OCI-LY7 (cell line): ENCODE measurements around the gene EHBP1. TPM values are rescaled to one million over a fixed set of nuclear protein-coding genes. Genes with fewer than 3 reads are reported as not detected.

ENCODE experiments used
- BruUV-seq: library from RNA; stranded (reverse); fragments of 400-500 nt; replicated peaks from 2 replicates; lab custom pipeline; 2021; lab: Mats Ljungman, UMichigan
- CTCF ChIA-PET: fragments of 300-600 bp; sonication (Branson Sonifier 250); formaldehyde crosslinking; loops from one replicate; lab custom pipeline; 2022; ENCODE audit warnings: antibody characterized with exemption; ENCODE audit not compliant: unreplicated experiment; lab: Charles Lee
- POLR2A ChIA-PET: fragments of 300-600 bp; sonication (Branson Sonifier 250); formaldehyde crosslinking; loops from one replicate; lab custom pipeline; 2022; ENCODE audit warnings: antibody characterized with exemption; lab: Charles Lee
- DNase-seq: peaks from one replicate; pipeline ENCODE4 v3.0.0-alpha.2; 2015; ENCODE audit warnings: low spot score
- H2AFZ ChIP-seq: fragments of 200-600 bp; sonication (generic), shearing (Covaris generic); 2 replicates; pipeline ENCODE4 v1.6.1; 2014; ENCODE audit warnings: mild to moderate bottlenecking, antibody characterized with exemption, low read length, moderate library complexity
- H3K27ac ChIP-seq: fragments of 200-600 bp; sonication (generic); 2 replicates; pipeline ENCODE4 v1.5.1; 2014; ENCODE audit warnings: mixed run types, low read depth, mild to moderate bottlenecking, moderate library complexity, low read length, inconsistent platforms; ENCODE audit not compliant: poor library complexity, severe bottlenecking
- H3K36me3 ChIP-seq: fragments of 200-600 bp; sonication (generic); 2 replicates; pipeline ENCODE4 v1.6.1; 2014; ENCODE audit warnings: mild to moderate bottlenecking, antibody characterized with exemption, low read length, moderate library complexity, mixed read lengths; ENCODE audit not compliant: insufficient read depth
- H3K4me1 ChIP-seq: fragments of 200-600 bp; sonication (generic); 2 replicates; pipeline ENCODE4 v1.5.1; 2014; ENCODE audit warnings: mild to moderate bottlenecking, low read length; ENCODE audit not compliant: insufficient read depth, poor library complexity, severe bottlenecking
- H3K4me2 ChIP-seq: fragments of 200-600 bp; sonication (generic); 2 replicates; pipeline ENCODE4 v1.6.1; 2014; ENCODE audit warnings: mild to moderate bottlenecking, low read length
- H3K4me3 ChIP-seq: fragments of 200-600 bp; sonication (generic); 2 replicates; pipeline ENCODE4 v1.5.1; 2014; ENCODE audit warnings: mild to moderate bottlenecking, low read depth, low read length; ENCODE audit not compliant: poor library complexity, severe bottlenecking
- H3K79me2 ChIP-seq: fragments of 200-600 bp; sonication (generic); 2 replicates; pipeline ENCODE4 v1.6.1; 2016; ENCODE audit warnings: low read depth, mild to moderate bottlenecking, low read length, moderate library complexity, mixed read lengths; ENCODE audit not compliant: insufficient read depth
- H3K9me2 ChIP-seq: fragments of 200-600 bp; sonication (generic); 2 replicates; pipeline ENCODE4 v1.6.1; 2016; ENCODE audit warnings: mild to moderate bottlenecking, low read length, mixed read lengths; ENCODE audit not compliant: insufficient read depth
- H3K9me3 ChIP-seq: fragments of 200-600 bp; sonication (generic); 2 replicates; pipeline ENCODE4 v1.6.1; 2014; ENCODE audit warnings: mild to moderate bottlenecking, mixed run types, low read length, mixed read lengths
- H4K20me1 ChIP-seq: fragments of 200-600 bp; sonication (generic); 2 replicates; pipeline ENCODE4 v1.6.1; 2014; ENCODE audit warnings: mild to moderate bottlenecking, antibody characterized with exemption, low read length, moderate library complexity, mixed read lengths; ENCODE audit not compliant: insufficient read depth
- EZH2phosphoT487 ChIP-seq: fragments of 200-600 bp; sonication (generic); IDR thresholded peaks from 2 replicates; pipeline ENCODE4 v1.6.1; 2018; ENCODE audit warnings: low read depth, borderline replicate concordance, mild to moderate bottlenecking, mixed run types, antibody characterized with exemption, low read length, moderate library complexity, mixed read lengths
- intact Hi-C: fragments of 100-400 bp; cut with micrococcal nuclease; formaldehyde crosslinking; loops from one replicate; pipeline ENCODE4 v1.10.0; 2022; ENCODE audit not compliant: unreplicated experiment
- total RNA-seq, 2 experiments: library from RNA; depleted of rRNA in 1 of 2; stranded (reverse); fragments of >200 nt in 1 of 2; shearing (Covaris generic) in 1 of 2; gene quantifications; 2 replicates each; pipeline ENCODE4 v1.2.3, GENCODE V29; 2014 to 2022
- TF ChIP-seq, protein P1 (sequence below): fragments of 200-600 bp; sonication (generic); conservative IDR thresholded peaks from 2 replicates; pipeline ENCODE4 v1.5.1; 2014; ENCODE audit warnings: mild to moderate bottlenecking, antibody characterized with exemption, low read length, moderate library complexity, mixed read lengths

Gene EHBP1
- total RNA-seq, 2 experiments from 2014 or later, result 26.8 to 34.1 TPM

DNA sequence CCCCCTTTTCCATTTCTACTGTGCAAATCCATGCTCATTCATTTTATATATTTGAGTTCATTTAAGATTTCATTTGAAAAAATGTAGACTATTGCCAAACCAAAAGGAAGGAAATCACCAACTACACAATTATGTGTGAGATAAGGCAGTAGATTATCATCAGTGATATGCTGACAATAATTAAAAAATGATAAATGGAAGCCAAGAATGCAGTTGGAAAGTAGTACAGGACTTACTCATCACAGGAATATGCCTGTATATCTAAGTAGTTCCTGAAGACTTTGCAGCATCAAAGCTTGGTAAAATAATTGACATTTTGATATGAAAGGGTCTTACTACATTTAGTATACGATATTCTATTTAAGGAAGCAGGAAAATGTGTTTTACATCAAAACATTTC is 179.0 kb downstream of the EHBP1 start:
- H3K9me2 ChIP-seq, result no peaks in the 10 kb centered on the region
- no peaks in the 10 kb centered on the region for H3K9me3 ChIP-seq
- BruUV-seq, result no TSS peak
- H3K79me2 ChIP-seq, result no peaks in the 10 kb centered on the region
- no peak overlapping the region for H3K4me2 ChIP-seq
- no peaks in the 10 kb centered on the region for H3K36me3 ChIP-seq
- CTCF ChIA-PET, result no interaction called here
- H3K27ac ChIP-seq, result no peak overlapping the region
- H3K4me3 ChIP-seq, result no peak overlapping the region
- intact Hi-C loops, result no loop called here
- POLR2A ChIA-PET, result no interaction called here
- no peaks in the 10 kb centered on the region for H4K20me1 ChIP-seq
- H3K4me1 ChIP-seq, result no peaks in the 10 kb centered on the region
- TF ChIP-seq, protein P1, sequence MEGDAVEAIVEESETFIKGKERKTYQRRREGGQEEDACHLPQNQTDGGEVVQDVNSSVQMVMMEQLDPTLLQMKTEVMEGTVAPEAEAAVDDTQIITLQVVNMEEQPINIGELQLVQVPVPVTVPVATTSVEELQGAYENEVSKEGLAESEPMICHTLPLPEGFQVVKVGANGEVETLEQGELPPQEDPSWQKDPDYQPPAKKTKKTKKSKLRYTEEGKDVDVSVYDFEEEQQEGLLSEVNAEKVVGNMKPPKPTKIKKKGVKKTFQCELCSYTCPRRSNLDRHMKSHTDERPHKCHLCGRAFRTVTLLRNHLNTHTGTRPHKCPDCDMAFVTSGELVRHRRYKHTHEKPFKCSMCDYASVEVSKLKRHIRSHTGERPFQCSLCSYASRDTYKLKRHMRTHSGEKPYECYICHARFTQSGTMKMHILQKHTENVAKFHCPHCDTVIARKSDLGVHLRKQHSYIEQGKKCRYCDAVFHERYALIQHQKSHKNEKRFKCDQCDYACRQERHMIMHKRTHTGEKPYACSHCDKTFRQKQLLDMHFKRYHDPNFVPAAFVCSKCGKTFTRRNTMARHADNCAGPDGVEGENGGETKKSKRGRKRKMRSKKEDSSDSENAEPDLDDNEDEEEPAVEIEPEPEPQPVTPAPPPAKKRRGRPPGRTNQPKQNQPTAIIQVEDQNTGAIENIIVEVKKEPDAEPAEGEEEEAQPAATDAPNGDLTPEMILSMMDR, result no peak
- TF ChIP-seq EZH2phosphoT487, result no peak
- no peak for DNase-seq
- H2AFZ ChIP-seq, result no peak overlapping the region

DNA sequence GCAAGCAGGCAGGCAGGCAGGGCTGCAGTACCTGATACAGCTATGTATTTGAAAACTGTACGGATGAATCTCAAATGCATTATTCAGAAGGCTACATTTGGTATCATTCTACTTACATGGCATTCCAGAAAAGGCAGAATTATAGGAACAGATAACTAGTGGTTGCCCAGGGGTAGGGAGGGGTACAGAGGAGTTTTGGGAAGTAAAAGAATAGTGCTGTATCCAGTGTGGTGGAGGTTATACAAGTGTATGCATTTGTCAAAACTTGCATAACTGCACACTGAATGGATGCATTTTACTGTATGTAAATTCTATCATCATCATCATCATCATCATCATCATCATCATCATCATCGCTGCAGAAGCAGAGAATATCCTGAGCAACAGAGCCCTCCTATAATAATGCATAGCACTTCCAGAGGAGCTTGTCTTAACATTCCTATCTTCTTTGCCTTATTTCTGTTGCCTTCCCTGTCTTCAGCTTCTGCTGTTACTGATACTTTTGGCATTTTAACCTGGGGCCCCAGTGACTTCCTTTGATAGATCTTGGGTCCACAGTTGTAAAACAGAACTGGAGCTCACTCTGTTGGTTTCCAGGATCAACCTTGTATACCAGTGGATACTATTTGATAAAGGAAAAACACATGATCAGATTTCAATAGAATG is 189.6 kb downstream of the EHBP1 start:
- H3K27ac ChIP-seq, result no peak overlapping the region
- intact Hi-C loops, result no loop called here
- H3K4me1 ChIP-seq, result no peaks in the 10 kb centered on the region
- ChIA-PET POLR2A (no interaction called here), CTCF (no interaction called here)
- no peak for DNase-seq
- H4K20me1 ChIP-seq, result no peaks in the 10 kb centered on the region
- BruUV-seq, result no TSS peak
- H2AFZ ChIP-seq, result no peak overlapping the region
- H3K9me3 ChIP-seq, result no peaks in the 10 kb centered on the region
- TF ChIP-seq, protein P1, result no peak
- no peak for TF ChIP-seq EZH2phosphoT487
- no peaks in the 10 kb centered on the region for H3K36me3 ChIP-seq
- H3K4me3 ChIP-seq, result no peak overlapping the region
- H3K9me2 ChIP-seq, result no peaks in the 10 kb centered on the region
- H3K79me2 ChIP-seq, result no peaks in the 10 kb centered on the region
- H3K4me2 ChIP-seq, result no peak overlapping the region

DNA sequence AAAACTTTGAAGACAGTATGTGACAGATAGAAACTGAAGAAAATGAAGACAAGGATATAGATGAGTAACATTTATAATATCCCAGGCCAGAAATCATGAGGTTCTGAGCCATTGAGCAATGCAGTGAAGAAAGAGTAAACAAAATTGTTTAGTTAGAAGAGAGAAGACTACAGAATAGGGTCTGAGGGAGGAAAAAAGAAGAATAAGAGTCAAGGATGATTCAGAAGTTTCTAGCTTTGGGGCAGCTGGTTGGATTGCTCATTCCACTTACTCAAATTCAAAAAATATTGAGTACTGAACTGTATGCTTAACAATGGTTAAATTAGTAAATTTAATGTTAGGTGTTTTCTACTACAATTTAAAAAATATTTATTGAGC is 190.1 kb downstream of the EHBP1 start:
- Histone ChIP-seq H4K20me1 (no peaks in the 10 kb centered on the region), H3K4me1 (no peaks in the 10 kb centered on the region), H3K36me3 (no peaks in the 10 kb centered on the region), H3K27ac (no peak overlapping the region), H3K9me3 (no peaks in the 10 kb centered on the region), H3K9me2 (no peaks in the 10 kb centered on the region), H3K4me2 (no peak overlapping the region), H3K79me2 (no peaks in the 10 kb centered on the region), H2AFZ (no peak overlapping the region), H3K4me3 (no peak overlapping the region)
- ChIA-PET CTCF (no interaction called here), POLR2A (no interaction called here)
- intact Hi-C loops, result no loop called here
- DNase-seq, result no peak
- no peak for TF ChIP-seq EZH2phosphoT487
- TF ChIP-seq, protein P1, result no peak
- BruUV-seq, result no TSS peak
